ENCODE results near the gene ATP2B2. TPM values are rescaled to one million over a fixed set of nuclear protein-coding genes. Genes with fewer than 3 reads are reported as not detected.

Gene ATP2B2
- total RNA-seq, 1 donor from 2014 or later = 0.09 TPM

DNA sequence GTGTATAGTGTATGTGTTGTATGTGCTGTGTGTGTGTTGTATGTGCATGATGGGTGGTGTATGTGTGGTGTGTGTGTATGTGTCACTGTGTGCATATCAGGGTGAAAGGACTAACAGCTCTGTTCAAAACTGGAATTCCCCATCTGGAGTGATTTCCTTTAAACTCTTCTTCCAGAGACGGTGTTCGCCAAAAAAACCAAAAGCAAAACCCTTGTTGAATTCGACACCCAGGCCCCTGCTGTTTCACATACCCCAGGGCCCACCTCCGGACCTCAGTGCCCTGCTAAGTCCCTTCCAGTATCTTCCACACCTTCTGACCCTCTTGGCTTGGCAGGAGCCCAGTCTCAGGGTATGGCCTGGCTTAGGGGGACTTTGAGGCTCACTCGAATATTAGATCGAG lies 139.6 kb downstream of the ATP2B2 start:
- TF ChIP-seq CTCF (IDR thresholded peaks at IDR 0.05) = no peak
- Histone ChIP-seq H3K36me3 (no peaks in the 10 kb centered on the region), H3K4me1 (no peaks in the 10 kb centered on the region), H3K27ac (no peak overlapping the region), H3K9me3 (no peaks in the 10 kb centered on the region), H3K27me3 (ENCODE audit: low read depth) (no peaks in the 10 kb centered on the region), H3K4me3 (no peak overlapping the region)
- ATAC-seq (no peak), DNase-seq (no peak)
- intact Hi-C loops (cut with DNase I) = no loop called here

- Histone ChIP-seq H3K4me1 (no peaks in the 10 kb centered on the region), H3K27me3 (ENCODE audit: low read depth) (peaks cover 2% of the 10 kb centered on the region), H3K27ac (no peak overlapping the region), H3K4me3 (no peak overlapping the region), H3K9me3 (no peaks in the 10 kb centered on the region), H3K36me3 (no peaks in the 10 kb centered on the region)
- ATAC-seq (no peak), DNase-seq (no peak)
- TF ChIP-seq CTCF (IDR thresholded peaks at IDR 0.05) = no peak
- intact Hi-C loops (cut with DNase I) = no loop called here
Observed at GRCh38 chr3:10365316-10365715, 140.1 kb downstream of the ATP2B2 start.

DNA sequence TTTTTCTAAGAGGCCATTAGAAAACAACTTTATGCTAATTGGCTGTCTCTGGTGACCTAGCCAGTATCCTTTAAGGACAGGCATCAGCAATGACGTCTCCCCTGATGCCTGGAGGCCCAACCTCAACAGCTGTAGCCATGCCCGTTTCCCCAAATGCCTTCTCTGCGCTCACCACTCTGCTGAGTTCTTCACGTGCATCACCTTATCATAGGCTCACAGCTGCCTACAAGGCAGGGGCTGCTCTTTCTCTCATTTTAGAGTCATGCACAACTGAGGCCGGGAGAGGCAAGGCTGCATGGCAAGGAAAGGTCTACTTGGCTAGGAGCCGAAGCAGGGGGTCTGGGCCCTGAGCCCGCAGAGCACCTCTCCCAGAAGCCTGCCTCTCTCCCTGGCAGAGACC lies 140.6 kb downstream of the ATP2B2 start:
- Histone ChIP-seq H3K27ac (no peak overlapping the region), H3K4me1 (no peaks in the 10 kb centered on the region), H3K27me3 (ENCODE audit: low read depth) (peaks cover 7% of the 10 kb centered on the region), H3K9me3 (no peaks in the 10 kb centered on the region), H3K36me3 (no peaks in the 10 kb centered on the region), H3K4me3 (no peak overlapping the region)
- TF ChIP-seq CTCF (IDR thresholded peaks at IDR 0.05) = no peak
- intact Hi-C loops (cut with DNase I) = no loop called here
- ATAC-seq = no peak
- no peak for DNase-seq

- no peak overlapping the region for H3K27ac ChIP-seq
- H3K4me3 ChIP-seq = no peak overlapping the region
- no peak for DNase-seq
- H3K4me1 ChIP-seq = no peaks in the 10 kb centered on the region
- no peak for TF ChIP-seq CTCF (IDR thresholded peaks at IDR 0.05)
- intact Hi-C loops (cut with DNase I) = no loop called here
- H3K9me3 ChIP-seq = no peaks in the 10 kb centered on the region
- H3K36me3 ChIP-seq = no peaks in the 10 kb centered on the region
- peaks cover 12% of the 10 kb centered on the region for H3K27me3 ChIP-seq (ENCODE audit: low read depth)
- no peak for ATAC-seq
Observed at GRCh38 chr3:10363935-10364334, 141.5 kb downstream of the ATP2B2 start.

GRCh38 chr3:10361375-10361774 lies 144.0 kb downstream of the ATP2B2 start:
- no peak overlapping the region for H3K4me3 ChIP-seq
- no peaks in the 10 kb centered on the region for H3K9me3 ChIP-seq
- H3K27ac ChIP-seq = no peak overlapping the region
- TF ChIP-seq CTCF (IDR thresholded peaks at IDR 0.05) = no peak
- peak; percentile 13 for DNase-seq
- H3K27me3 ChIP-seq (ENCODE audit: low read depth) = peaks cover 12% of the 10 kb centered on the region
- H3K36me3 ChIP-seq = no peaks in the 10 kb centered on the region
- no peak for ATAC-seq
- intact Hi-C loops (cut with DNase I) = no loop called here
- H3K4me1 ChIP-seq = no peaks in the 10 kb centered on the region

DNA sequence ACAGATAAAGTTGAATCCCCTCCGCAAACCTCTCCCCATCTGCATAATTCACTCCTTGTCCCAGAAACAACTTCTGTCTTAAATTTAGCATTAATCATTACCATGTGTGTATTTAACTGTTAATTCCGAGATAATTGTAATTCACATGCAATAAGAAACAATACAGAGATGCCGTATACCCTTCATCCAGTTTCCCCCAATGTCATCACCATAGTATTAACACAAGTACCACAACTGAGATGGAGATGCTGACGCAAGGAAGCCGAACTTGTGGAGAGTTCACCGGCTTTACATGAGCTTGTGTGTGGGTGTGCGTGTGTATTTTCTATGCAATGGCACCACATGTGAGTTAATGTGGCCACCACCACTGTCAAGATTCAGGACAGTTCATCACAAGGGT lies 144.9 kb downstream of the ATP2B2 start:
- no peaks in the 10 kb centered on the region for H3K36me3 ChIP-seq
- H3K4me3 ChIP-seq = no peak overlapping the region
- ATAC-seq (no peak), DNase-seq (no peak)
- H3K4me1 ChIP-seq = no peaks in the 10 kb centered on the region
- intact Hi-C loops (cut with DNase I) = no loop called here
- no peak for TF ChIP-seq CTCF (IDR thresholded peaks at IDR 0.05)
- peaks cover 12% of the 10 kb centered on the region for H3K27me3 ChIP-seq (ENCODE audit: low read depth)
- no peak overlapping the region for H3K27ac ChIP-seq
- no peaks in the 10 kb centered on the region for H3K9me3 ChIP-seq
